HT1080 (cell line): ENCODE results near the gene FNDC8. TPM values are rescaled to one million over a fixed set of nuclear protein-coding genes. Genes with fewer than 3 reads are reported as not detected.
"Not testable (repeated sequence)": the region's sequence is repeated elsewhere in the genome, so short reads cannot be mapped to it uniquely, and the experiment has no call there.

Experiments
- DNase-seq: peaks from one replicate; pipeline ENCODE4 v3.0.0-alpha.2; 2015; ENCODE audit warnings: low read depth
- total RNA-seq: library from RNA; depleted of rRNA; stranded (reverse); fragments of >200 nt; shearing (Covaris generic); gene quantifications from 2 replicates; pipeline ENCODE4 v1.2.3, GENCODE V29; 2014

FNDC8 gene
- total RNA-seq, 1 experiment from 2014 or later, result not detected

- DNase-seq, result peak; percentile 94
Observed at GRCh38 chr17:35094902-35095301, 26.5 kb upstream of the FNDC8 start.

DNA sequence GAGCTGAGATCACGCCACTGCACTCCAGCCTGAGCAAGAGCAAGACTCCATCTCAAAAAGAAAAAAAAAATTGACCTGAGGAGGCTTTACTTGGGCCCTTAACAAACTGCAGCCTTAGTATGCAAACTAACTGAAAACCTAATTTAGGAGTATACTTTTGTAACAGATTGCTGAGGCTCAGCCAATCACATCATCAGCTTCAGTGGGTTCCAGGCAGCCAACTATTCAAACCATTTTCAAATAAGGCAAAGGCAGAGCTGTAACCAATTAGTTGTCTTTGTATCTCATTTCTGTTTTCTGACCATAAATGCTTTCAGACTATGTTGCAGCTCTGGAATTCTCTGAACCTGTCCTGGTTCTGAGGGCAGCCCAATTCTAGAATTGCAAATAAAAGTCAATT, 25.7 kb upstream of the FNDC8 start:
- no peak for DNase-seq

DNA sequence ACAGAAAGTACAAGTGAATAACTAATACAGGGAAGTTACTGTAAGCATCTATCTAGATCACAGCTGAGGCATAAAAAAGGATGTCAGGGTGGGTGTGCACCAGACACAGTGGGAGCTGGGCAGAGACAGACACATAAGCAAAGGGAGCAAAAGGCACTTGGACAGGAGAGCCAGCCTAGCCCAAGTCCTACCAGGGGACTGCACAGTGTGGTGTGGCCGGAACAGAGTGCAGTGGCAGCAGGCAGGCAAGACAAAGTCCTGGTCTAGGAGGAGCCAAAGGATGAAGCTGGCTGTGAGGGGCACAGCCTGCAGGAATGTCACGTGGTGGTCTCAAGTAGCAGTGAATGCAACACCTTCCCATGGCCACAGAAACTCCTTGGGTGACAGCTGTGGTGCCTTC, 23.6 kb upstream of the FNDC8 start:
- no peak for DNase-seq

GRCh38 chr17:35099908-35100307, 21.5 kb upstream of the FNDC8 start:
- DNase-seq, result no peak

GRCh38 chr17:35101036-35101435, 20.4 kb upstream of the FNDC8 start:
- no peak for DNase-seq

DNA sequence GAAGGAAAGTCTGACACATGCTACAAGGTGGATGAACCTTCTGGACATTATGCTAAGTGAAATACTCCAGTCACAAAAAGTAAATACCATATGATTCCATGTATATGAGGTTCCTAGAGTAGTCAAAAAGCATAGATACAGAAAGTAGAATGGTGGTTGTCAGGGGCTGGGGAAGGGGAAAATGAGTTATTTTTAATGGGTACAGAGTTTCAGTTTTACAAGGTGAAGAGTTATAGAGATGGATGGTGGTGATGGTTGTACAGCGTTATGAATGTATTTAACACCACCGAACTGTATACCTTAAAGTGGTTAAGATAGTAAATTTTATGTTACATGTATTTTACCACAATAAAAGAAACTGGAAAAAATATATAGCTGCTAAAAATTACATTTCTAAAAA, 19.7 kb upstream of the FNDC8 start:
- no peak for DNase-seq

- no peak for DNase-seq
Observed at GRCh38 chr17:35103271-35103670, 18.1 kb upstream of the FNDC8 start.

DNA sequence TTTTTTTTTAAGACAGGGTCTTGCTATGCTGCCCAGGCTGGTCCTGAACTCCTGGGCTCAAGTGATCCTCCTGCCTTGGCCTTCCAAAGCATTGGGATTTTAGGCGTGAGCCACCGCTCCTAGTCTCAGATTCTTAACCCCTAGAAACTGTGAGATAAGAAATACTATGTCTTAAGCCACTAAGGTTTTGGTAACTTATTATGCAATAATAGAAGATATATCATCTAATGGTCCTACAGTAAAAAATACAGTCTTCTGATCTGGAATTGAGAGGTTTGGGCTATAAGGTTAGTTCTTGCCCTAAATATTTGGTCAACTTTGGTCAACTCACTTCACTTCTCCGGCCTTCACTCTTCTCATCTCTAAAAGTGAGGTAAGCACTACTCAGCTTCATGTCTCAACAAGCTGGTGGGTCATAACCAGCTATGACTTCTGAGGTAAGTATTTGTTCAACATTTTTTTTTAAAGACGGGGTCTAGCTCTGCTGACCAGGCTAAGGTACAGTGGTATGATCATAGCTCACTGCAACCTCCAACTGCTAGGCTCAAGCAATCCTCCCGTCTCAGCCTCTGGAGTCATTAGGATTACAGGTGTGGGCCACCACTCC, 16.5 kb upstream of the FNDC8 start:
- no peak for DNase-seq

GRCh38 chr17:35110791-35111190, 10.6 kb upstream of the FNDC8 start:
- not testable (repeated sequence) for DNase-seq

DNA sequence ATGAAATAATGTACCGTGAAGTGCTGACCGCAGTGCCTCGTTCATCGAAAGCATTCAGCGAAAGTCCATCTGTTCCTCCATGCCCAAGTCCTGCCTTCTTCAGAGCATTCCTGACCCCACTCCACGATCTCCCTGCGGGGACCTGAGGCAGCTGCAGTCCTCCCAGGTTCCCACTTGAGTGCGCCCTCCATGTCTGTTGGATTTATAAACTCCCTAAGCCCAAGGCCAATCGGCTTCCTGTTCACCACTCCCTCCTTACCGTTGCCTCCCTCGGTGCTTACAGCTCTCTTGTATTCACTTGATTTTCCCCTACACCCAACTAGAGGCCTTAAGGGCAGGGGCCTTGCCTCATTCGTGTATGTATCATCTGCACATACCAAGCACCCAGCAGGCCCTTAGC, 4.6 kb upstream of the FNDC8 start:
- no peak for DNase-seq

DNA sequence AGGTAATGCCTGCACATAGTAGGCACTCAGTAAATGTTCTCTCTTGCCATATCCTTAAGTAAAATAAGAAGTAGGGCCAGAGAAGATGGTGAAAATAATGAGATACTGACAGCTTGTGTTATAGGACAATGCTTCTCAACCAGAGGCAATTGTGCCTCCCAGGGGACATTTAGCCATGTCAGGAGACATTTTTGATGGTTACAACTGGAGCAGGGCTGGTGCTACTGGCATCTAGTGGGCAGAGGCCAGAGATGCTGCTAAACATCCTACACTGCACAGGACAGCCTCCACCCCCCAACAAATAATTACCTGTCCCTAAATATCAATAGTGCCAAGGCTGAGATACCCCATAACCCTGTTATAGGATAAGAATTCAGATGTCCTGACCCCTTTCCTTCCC, 3.4 kb upstream of the FNDC8 start:
- peak; percentile 46 for DNase-seq

GRCh38 chr17:35119370-35120165, 1.8 kb upstream of the FNDC8 start, which contains the start of gene RAD51D:
RAD51D (minus strand) TSS chr17:35119860; CDS start chr17:35119613, 247 bp downstream.
- peak; percentile 81 for DNase-seq

- DNase-seq, result no peak
Observed at GRCh38 chr17:35127751-35128514, 6.5 kb downstream of the FNDC8 start.

GRCh38 chr17:35129154-35129972, 7.9 kb downstream of the FNDC8 start:
- DNase-seq, result no peak

- DNase-seq, result peak; percentile 39
Observed at GRCh38 chr17:35129973-35130351, 8.5 kb downstream of the FNDC8 start.

GRCh38 chr17:35130392-35130791, 9.0 kb downstream of the FNDC8 start:
- DNase-seq, result no peak

DNA sequence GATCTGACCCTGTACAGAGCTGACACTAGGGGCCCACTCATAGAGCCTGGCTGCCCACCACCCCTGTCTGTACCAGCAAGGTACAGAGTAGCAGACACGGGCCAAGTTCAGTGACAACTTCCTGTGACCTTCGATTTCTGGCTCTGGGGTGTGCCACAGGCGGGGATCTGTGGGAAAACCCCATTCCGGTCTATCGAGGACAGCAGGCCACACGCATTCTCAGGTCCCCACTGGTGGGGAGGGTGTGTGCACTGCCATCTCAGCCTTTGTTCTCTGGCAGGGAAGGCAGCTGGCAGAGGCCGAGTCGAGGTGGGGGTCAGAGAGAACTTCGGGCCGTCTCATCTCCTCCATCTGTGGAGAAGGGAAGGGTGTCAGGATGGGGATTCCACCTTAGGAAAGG, 10.7 kb downstream of the FNDC8 start:
- no peak for DNase-seq

DNA sequence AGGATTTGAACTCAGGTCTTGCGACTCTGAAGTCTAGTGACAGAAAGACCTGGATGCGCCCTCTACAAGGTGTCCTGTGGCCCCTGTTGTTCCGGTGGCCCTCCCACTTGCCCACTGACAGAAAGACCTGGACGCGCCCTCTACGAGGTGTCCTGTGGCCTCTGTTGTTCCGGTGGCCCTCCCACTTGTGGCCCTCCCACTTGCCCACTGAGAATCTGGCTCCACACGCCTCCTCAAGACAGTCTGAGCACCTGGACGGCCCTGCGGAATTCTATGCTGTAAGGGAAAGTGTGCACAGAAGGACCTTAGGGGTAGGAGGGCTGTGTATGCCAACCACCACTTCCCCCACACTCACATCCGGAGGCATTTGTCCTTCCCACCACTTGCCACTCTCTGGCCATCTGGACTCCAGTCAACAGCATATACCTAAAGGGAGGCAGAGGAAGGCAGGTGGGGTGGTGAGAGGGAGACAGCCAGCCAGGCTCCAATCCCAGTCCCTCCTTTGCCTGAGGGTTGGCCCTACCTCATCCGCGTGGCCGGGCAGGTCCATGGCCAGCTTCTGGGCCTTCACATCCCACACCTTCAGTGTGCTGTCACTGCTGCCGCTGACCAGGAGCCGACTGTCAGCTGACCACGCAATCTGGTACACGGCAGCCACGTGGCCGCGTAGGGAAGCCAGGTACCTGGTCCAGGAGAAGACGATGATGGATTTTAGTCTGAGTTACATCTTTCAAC, 11.6 kb downstream of the FNDC8 start:
- DNase-seq, result no peak

GRCh38 chr17:35135322-35135721, 13.9 kb downstream of the FNDC8 start:
- DNase-seq, result no peak

- no peak for DNase-seq
Observed at GRCh38 chr17:35138218-35138617, 16.8 kb downstream of the FNDC8 start.
